Sigmoid colon (tissue), 7 donors: Measurements from ENCODE around the gene FAR2. TPM values are rescaled to one million over a fixed set of nuclear protein-coding genes. Genes with fewer than 3 reads are reported as not detected.
"Not testable (repeated sequence)": the region's sequence is repeated elsewhere in the genome, so short reads cannot be mapped to it uniquely, and the experiment has no call there.

Experiments used
- DNase-seq: peaks from one replicate; pipeline ENCODE4 v3.0.0-alpha.2; 2019
- H3K27ac ChIP-seq, 4 donors: fragments of 200-600 bp; sonication (generic); one replicate each; pipeline ENCODE4 v1.5.1; 2016 to 2019; ENCODE audit warnings: mild to moderate bottlenecking in 1 of 4
- H3K27me3 ChIP-seq, 3 donors: fragments of 200-600 bp; sonication (generic); one replicate each; pipeline ENCODE4 v1.5.1; 2019; ENCODE audit warnings: mild to moderate bottlenecking in 1 of 3
- H3K36me3 ChIP-seq, 4 donors: fragments of 200-600 bp; sonication (generic); one replicate each; pipeline ENCODE4 v1.5.1; 2016 to 2019
- H3K4me1 ChIP-seq, 4 donors: fragments of 200-600 bp; sonication (generic); one replicate each; pipeline ENCODE4 v1.5.1; 2017 to 2019
- H3K4me3 ChIP-seq, 4 donors: fragments of 200-600 bp; sonication (generic); one replicate each; pipeline ENCODE4 v1.5.1; 2017 to 2019; ENCODE audit warnings: mild to moderate bottlenecking in 2 of 4, moderate library complexity in 1 of 4
- H3K9me3 ChIP-seq, 4 donors: fragments of 200-600 bp in 3 of 4; sonication (generic) in 3 of 4; one replicate each; pipeline versions ENCODE4 v1.5.1 to v1.6.1; 2013 to 2019
- CTCF ChIP-seq, 4 experiments: fragments of 450-650 bp in 3 of 4; fragments of 200-600 bp in 1 of 4; IDR thresholded peaks; one replicate each; pipeline ENCODE4 v1.5.1; 2016 to 2019; ENCODE audit warnings: antibody characterized with exemption in 4 of 4, mild to moderate bottlenecking in 3 of 4, moderate library complexity in 2 of 4
- EP300 ChIP-seq, 4 donors: sonication (generic); formaldehyde crosslinking; IDR thresholded peaks; one replicate each; pipeline ENCODE4 v1.6.1; 2017; ENCODE audit warnings: antibody characterized with exemption in 4 of 4
- POLR2A ChIP-seq, 2 donors: fragments of 450-650 bp; IDR thresholded peaks; one replicate each; pipeline ENCODE4 v1.6.1; 2016; ENCODE audit warnings: antibody characterized with exemption in 2 of 2, mild to moderate bottlenecking in 2 of 2, moderate library complexity in 2 of 2
- POLR2AphosphoS5 ChIP-seq, 4 donors: sonication (generic); formaldehyde crosslinking; IDR thresholded peaks; one replicate each; pipeline ENCODE4 v1.6.1; 2017; ENCODE audit warnings: antibody characterized with exemption in 4 of 4
- WGBS, 2 donors: extraction: QIAGEN DNeasy Blood & Tissue Kit; methylation state at CpG; one replicate each; pipeline ENCODE4 v1.1.7; 2013; 5-methylcytosine and 5-hydroxymethylcytosine counted together
- intact Hi-C: fragments of 100-400 bp; cut with DNase I; formaldehyde crosslinking; loops from one replicate; pipeline ENCODE4 v1.15.1; 2023
- polyA plus RNA-seq, 3 donors: library from polyadenylated mRNA; stranded (reverse); fragments of 200-250 nt; gene quantifications; one replicate each; pipeline ENCODE4 v1.2.3, GENCODE V29; 2013
- total RNA-seq, 4 donors: library from RNA; depleted of rRNA; stranded (reverse); fragments of >200 nt; gene quantifications; one replicate each; pipeline ENCODE4 v1.1.0, GENCODE V29; 2016
- donor health status: healthy with polysubstance abuse.
- donor health status: Bipolar disorder and iron deficiency.
- donor health status: healthy.

FAR2 gene
- total and polyA plus RNA-seq, 7 donors: 11.1 to 46.7 (median 13.0) TPM

GRCh38 chr12:29374913-29375312 is 225.8 kb downstream of the FAR2 start:
- H3K9me3 ChIP-seq: no peaks in the 10 kb centered on the region
- H3K27ac ChIP-seq: no peak overlapping the region
- H3K4me3 ChIP-seq: no peak overlapping the region
- no peaks in the 10 kb centered on the region for H3K27me3 ChIP-seq
- intact Hi-C loops: no loop called here
- peaks cover 0 to 11% (median 0%) of the 10 kb centered on the region in 4 donors for H3K36me3 ChIP-seq
- WGBS, 2 donors: 82 to 84% methylated on average over 4 of the region's 4 CpGs
- H3K4me1 ChIP-seq: peaks cover 0 to 10% (median 7%) of the 10 kb centered on the region in 4 donors
- DNase-seq: no peak
- TF ChIP-seq EP300 (IDR thresholded peaks at IDR 0.05) (no peak), POLR2AphosphoS5 (IDR thresholded peaks at IDR 0.05) (no peak)

GRCh38 chr12:29376118-29376517 is 227.0 kb downstream of the FAR2 start:
- no peak for DNase-seq
- Histone ChIP-seq H3K9me3 (no peaks in the 10 kb centered on the region), H3K27me3 (no peaks in the 10 kb centered on the region), H3K4me1 (peaks cover 0 to 14% (median 11%) of the 10 kb centered on the region in 4 donors), H3K4me3 (no peak overlapping the region), H3K36me3 (peaks cover 0 to 4% (median 0%) of the 10 kb centered on the region in 4 donors), H3K27ac (no peak overlapping the region)
- intact Hi-C loops: no loop called here
- TF ChIP-seq EP300 (IDR thresholded peaks at IDR 0.05) (no peak), POLR2AphosphoS5 (IDR thresholded peaks at IDR 0.05) (no peak), CTCF (IDR thresholded peaks at IDR 0.05) (no peak), POLR2A (IDR thresholded peaks at IDR 0.05) (no peak)
- 93 to 96% methylated on average over 2 of the region's 2 CpGs for WGBS, 2 donors

- intact Hi-C loops: loop anchor here (10.0 kb wide), 1 partner anchor 236 kb away; the partner anchor contains the start of gene FAR2
- 0% methylated on average over 55 of the region's 55 CpGs for WGBS, 2 donors
Measured at GRCh38 chr12:29380536-29381523, 231.8 kb downstream of the FAR2 start, which contains the start of gene ERGIC2. Gene ERGIC2 (minus strand): TSS chr12:29381172. CDS start chr12:29371633, 9,539 bp downstream.

GRCh38 chr12:29382251-29382650 is 233.2 kb downstream of the FAR2 start:
- H3K4me3 ChIP-seq: no peak overlapping the region
- intact Hi-C loops: loop anchor here (10.0 kb wide), 1 partner anchor 237 kb away; the partner anchor contains the start of gene FAR2
- no peaks in the 10 kb centered on the region for H3K9me3 ChIP-seq
- WGBS, 2 donors: 97 to 98% methylated on average over 2 of the region's 2 CpGs
- TF ChIP-seq POLR2AphosphoS5 (IDR thresholded peaks at IDR 0.05): no peak
- no peak for TF ChIP-seq EP300 (IDR thresholded peaks at IDR 0.05)
- no peak for TF ChIP-seq POLR2A (IDR thresholded peaks at IDR 0.05)
- TF ChIP-seq CTCF (IDR thresholded peaks at IDR 0.05): no peak
- no peak overlapping the region for H3K27ac ChIP-seq
- peaks cover 0 to 14% (median 13%) of the 10 kb centered on the region in 4 donors for H3K4me1 ChIP-seq
- no peak for DNase-seq
- no peaks in the 10 kb centered on the region for H3K36me3 ChIP-seq
- no peaks in the 10 kb centered on the region for H3K27me3 ChIP-seq

More at GRCh38 chr12:29380536-29381523, 231.8 kb downstream of the FAR2 start, which contains the start of gene ERGIC2:
- no peaks in the 10 kb centered on the region for H3K27me3 ChIP-seq
- peak; percentile 95 for DNase-seq
- TF ChIP-seq POLR2AphosphoS5 (IDR thresholded peaks at IDR 0.05) (peak; percentile 47 to 84 (median 72)), POLR2A (IDR thresholded peaks at IDR 0.05) (no peak)
- peak within 1 kb of the TSS; percentile 72 to 98 (median 90) for H3K4me3 ChIP-seq
- no peaks in the 10 kb centered on the region for H3K36me3 ChIP-seq
- H3K9me3 ChIP-seq: no peaks in the 10 kb centered on the region
- peaks cover 0 to 14% (median 13%) of the 10 kb centered on the region in 4 donors for H3K4me1 ChIP-seq
- peak within 1 kb of the TSS; percentile 78 to 89 (median 84) for H3K27ac ChIP-seq

GRCh38 chr12:29385194-29385593 is 236.1 kb downstream of the FAR2 start:
- WGBS, 2 donors: 95% methylated on average over 17 of the region's 17 CpGs
- not testable (repeated sequence) for DNase-seq, H3K36me3 ChIP-seq, H3K4me3 ChIP-seq, H3K4me1 ChIP-seq, H3K27ac ChIP-seq, H3K9me3 ChIP-seq, H3K27me3 ChIP-seq
- intact Hi-C loops: loop anchor here (10.0 kb wide), 1 partner anchor 240 kb away; the partner anchor contains the start of gene FAR2

Other genes starting within 250 kb of the FAR2 start
- 10 to 100 TPM; 62.3 to 81.7 (median 63.5) TPM for gene ERGIC2, start 231.9 kb downstream of the FAR2 start, total RNA-seq
- 10 to 100 TPM; 14.8 to 30.1 (median 24.6) TPM for gene ERGIC2, start 231.9 kb downstream of the FAR2 start, polyA plus RNA-seq